ENCODE results near the gene SULF2. TPM values are rescaled to one million over a fixed set of nuclear protein-coding genes. Genes with fewer than 3 reads are reported as not detected.

SULF2 gene
- total RNA-seq, 1 experiment from 2014 or later = 0.69 TPM

DNA sequence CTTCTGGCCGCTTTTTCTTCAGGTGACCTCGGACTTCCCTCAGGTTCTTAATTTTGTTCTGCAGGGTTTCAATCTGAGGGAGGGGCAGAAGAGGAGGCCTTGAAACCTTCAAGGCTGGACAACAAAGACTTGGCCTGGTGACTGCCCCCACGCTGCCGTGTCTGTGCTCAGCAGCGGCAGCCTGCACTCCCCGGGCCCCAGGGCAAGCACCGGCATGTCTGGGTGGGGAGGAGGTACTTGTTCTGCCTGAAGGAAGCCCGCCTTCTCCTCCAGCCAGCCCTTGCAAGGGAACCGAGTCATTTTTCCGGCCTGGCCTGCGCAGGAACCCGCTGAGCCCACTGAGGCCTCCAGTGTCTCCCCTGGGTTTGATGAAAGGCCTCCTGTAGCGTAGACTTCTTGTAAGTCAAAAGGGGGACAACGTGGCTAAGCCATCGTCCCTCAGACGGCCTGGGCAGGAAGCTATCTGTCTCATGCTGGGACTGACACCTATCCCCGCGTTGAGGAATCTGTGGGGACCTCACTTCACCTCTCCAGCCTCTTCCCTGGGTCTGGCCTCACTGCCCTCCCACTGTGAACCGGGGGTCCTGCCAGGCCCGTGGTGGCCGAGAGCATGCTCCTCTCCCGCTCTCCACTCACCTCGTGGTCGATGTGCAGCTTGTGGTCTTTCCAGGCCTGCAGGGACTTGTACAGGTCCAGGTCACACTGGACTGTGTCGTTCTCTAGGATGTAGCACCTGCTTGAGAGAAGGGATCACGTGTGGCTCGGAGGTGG lies 119.9 kb downstream of the SULF2 start:
- no peak overlapping the region for H3K4me3 ChIP-seq (ENCODE audit: low read depth, low read length, poor library complexity, severe bottlenecking)
- TF ChIP-seq, protein P1, sequence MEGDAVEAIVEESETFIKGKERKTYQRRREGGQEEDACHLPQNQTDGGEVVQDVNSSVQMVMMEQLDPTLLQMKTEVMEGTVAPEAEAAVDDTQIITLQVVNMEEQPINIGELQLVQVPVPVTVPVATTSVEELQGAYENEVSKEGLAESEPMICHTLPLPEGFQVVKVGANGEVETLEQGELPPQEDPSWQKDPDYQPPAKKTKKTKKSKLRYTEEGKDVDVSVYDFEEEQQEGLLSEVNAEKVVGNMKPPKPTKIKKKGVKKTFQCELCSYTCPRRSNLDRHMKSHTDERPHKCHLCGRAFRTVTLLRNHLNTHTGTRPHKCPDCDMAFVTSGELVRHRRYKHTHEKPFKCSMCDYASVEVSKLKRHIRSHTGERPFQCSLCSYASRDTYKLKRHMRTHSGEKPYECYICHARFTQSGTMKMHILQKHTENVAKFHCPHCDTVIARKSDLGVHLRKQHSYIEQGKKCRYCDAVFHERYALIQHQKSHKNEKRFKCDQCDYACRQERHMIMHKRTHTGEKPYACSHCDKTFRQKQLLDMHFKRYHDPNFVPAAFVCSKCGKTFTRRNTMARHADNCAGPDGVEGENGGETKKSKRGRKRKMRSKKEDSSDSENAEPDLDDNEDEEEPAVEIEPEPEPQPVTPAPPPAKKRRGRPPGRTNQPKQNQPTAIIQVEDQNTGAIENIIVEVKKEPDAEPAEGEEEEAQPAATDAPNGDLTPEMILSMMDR (conservative IDR thresholded peaks at IDR 0.05; ENCODE audit: low read depth, low read length) = no peak
- TF ChIP-seq EZH2 (IDR thresholded peaks at IDR 0.05; ENCODE audit: borderline replicate concordance, low read depth, low read length, poor library complexity, severe bottlenecking) = no peak
- POLR2A ChIA-PET (ENCODE audit: low non-redundant PET) = no interaction called here
- H3K9me3 ChIP-seq (ENCODE audit: low read depth, low read length, poor library complexity, severe bottlenecking) = no peaks in the 10 kb centered on the region
- H3K27ac ChIP-seq (ENCODE audit: low read depth, low read length, poor library complexity, severe bottlenecking) = no peak overlapping the region
- DNase-seq (ENCODE audit: low spot score) = no peak
- H3K4me1 ChIP-seq (ENCODE audit: insufficient read depth, low read length, poor library complexity, severe bottlenecking) = no peaks in the 10 kb centered on the region
- CTCF ChIA-PET = interaction anchor here (0.5 kb wide), 1 partner anchor 243 kb away, joined by 4 read pairs; no protein-coding TSS in a partner anchor
- no peaks in the 10 kb centered on the region for H3K27me3 ChIP-seq (replicated peaks; ENCODE audit: insufficient read depth, low read depth, low read length, poor library complexity)
- intact Hi-C loops (cut with micrococcal nuclease; ENCODE audit: unreplicated experiment) = no loop called here
- no TSS peak for BruUV-seq (replicated peaks)
- no peaks in the 10 kb centered on the region for H3K36me3 ChIP-seq (ENCODE audit: insufficient read depth, low read length, poor library complexity, severe bottlenecking)

DNA sequence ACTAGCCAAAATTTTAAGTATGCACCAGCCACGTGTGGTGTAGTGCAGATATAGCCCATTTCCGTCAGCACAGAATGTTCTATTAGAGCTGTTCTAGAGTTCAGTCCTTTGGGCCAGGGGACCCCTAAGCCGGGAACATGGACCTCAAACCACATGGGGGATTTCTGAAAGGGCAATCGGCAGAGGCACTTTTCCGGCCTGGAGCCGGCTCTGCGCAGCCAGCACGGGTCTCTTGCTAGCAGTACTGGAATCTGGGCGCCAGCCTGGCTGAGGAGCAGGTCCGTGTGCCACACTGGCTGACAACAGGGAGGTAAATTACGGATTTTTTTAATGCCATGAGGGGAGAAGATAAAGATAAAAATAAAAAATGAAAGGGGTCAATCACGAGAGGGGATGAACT lies 120.5 kb downstream of the SULF2 start:
- ChIA-PET POLR2A (ENCODE audit: low non-redundant PET) (no interaction called here), CTCF (interaction anchor here (0.5 to 1.6 kb wide), 2 partner anchors 244 to 955 kb away, joined by 4 to 13 read pairs; no protein-coding TSS in a partner anchor)
- no peak overlapping the region for H3K4me3 ChIP-seq (ENCODE audit: low read depth, low read length, poor library complexity, severe bottlenecking)
- H3K27me3 ChIP-seq (replicated peaks; ENCODE audit: insufficient read depth, low read depth, low read length, poor library complexity) = no peaks in the 10 kb centered on the region
- DNase-seq (ENCODE audit: low spot score) = no peak
- TF ChIP-seq, protein P1 (conservative IDR thresholded peaks at IDR 0.05; ENCODE audit: low read depth, low read length) = no peak
- TF ChIP-seq EZH2 (IDR thresholded peaks at IDR 0.05; ENCODE audit: borderline replicate concordance, low read depth, low read length, poor library complexity, severe bottlenecking) = no peak
- no peaks in the 10 kb centered on the region for H3K4me1 ChIP-seq (ENCODE audit: insufficient read depth, low read length, poor library complexity, severe bottlenecking)
- intact Hi-C loops (cut with micrococcal nuclease; ENCODE audit: unreplicated experiment) = loop anchor here (5.0 kb wide), 1 partner anchor 958 kb away; no protein-coding TSS in a partner anchor
- H3K9me3 ChIP-seq (ENCODE audit: low read depth, low read length, poor library complexity, severe bottlenecking) = no peaks in the 10 kb centered on the region
- no peaks in the 10 kb centered on the region for H3K36me3 ChIP-seq (ENCODE audit: insufficient read depth, low read length, poor library complexity, severe bottlenecking)
- H3K27ac ChIP-seq (ENCODE audit: low read depth, low read length, poor library complexity, severe bottlenecking) = no peak overlapping the region
- BruUV-seq (replicated peaks) = no TSS peak

DNA sequence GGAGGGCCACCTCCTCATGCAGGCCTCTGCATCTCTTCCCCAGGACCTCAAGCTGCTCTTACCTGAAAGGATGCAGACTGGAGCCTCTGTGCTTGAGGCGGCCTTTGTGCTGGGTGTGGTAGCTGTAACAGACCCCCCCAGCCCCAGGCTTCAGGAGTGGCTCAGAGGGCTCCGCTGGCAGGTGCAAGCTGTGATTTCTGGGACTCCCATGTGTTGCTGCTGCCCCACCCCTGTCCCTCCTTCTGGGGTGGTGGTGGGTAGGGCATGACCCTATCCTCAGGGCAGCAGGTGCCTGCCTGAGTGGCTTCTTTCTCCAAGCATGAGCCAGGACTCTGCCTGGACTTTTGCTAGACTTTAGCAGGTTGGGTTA lies 121.2 kb downstream of the SULF2 start:
- Histone ChIP-seq H3K27me3 (replicated peaks; ENCODE audit: insufficient read depth, low read depth, low read length, poor library complexity) (no peaks in the 10 kb centered on the region), H3K4me3 (ENCODE audit: low read depth, low read length, poor library complexity, severe bottlenecking) (no peak overlapping the region), H3K36me3 (ENCODE audit: insufficient read depth, low read length, poor library complexity, severe bottlenecking) (no peaks in the 10 kb centered on the region), H3K27ac (ENCODE audit: low read depth, low read length, poor library complexity, severe bottlenecking) (no peak overlapping the region), H3K9me3 (ENCODE audit: low read depth, low read length, poor library complexity, severe bottlenecking) (no peaks in the 10 kb centered on the region), H3K4me1 (ENCODE audit: insufficient read depth, low read length, poor library complexity, severe bottlenecking) (no peaks in the 10 kb centered on the region)
- BruUV-seq (replicated peaks) = no TSS peak
- TF ChIP-seq, protein P1 (conservative IDR thresholded peaks at IDR 0.05; ENCODE audit: low read depth, low read length) = no peak; the same call in 1 of the 2 replicates
- no peak for TF ChIP-seq EZH2 (IDR thresholded peaks at IDR 0.05; ENCODE audit: borderline replicate concordance, low read depth, low read length, poor library complexity, severe bottlenecking)
- no peak for DNase-seq (ENCODE audit: low spot score)
- CTCF ChIA-PET = interaction anchor here (1.6 kb wide), 1 partner anchor 956 kb away, joined by 13 read pairs; no protein-coding TSS in a partner anchor
- intact Hi-C loops (cut with micrococcal nuclease; ENCODE audit: unreplicated experiment) = loop anchor here (5.0 kb wide), 1 partner anchor 958 kb away; no protein-coding TSS in a partner anchor
- POLR2A ChIA-PET (ENCODE audit: low non-redundant PET) = no interaction called here
